A673 (cell line): ENCODE measurements around the gene NEK1. TPM values are rescaled to one million over a fixed set of nuclear protein-coding genes. Genes with fewer than 3 reads are reported as not detected.

Experiments
- BruUV-seq: library from RNA; stranded (reverse); fragments of 400-500 nt; replicated peaks from 2 replicates; lab custom pipeline; 2021; lab: Mats Ljungman, UMichigan
- CTCF ChIA-PET: fragments of 300-600 bp; sonication (Branson Sonifier 250); formaldehyde crosslinking; loops from one replicate; lab custom pipeline; 2022; ENCODE audit warnings: antibody characterized with exemption; lab: Charles Lee
- POLR2A ChIA-PET: fragments of 300-600 bp; sonication (Branson Sonifier 250); formaldehyde crosslinking; loops from one replicate; lab custom pipeline; 2022; ENCODE audit warnings: antibody characterized with exemption; ENCODE audit not compliant: low non-redundant PET; lab: Charles Lee
- DNase-seq: peaks from one replicate; pipeline ENCODE4 v3.0.0-alpha.2; 2015; ENCODE audit warnings: low spot score
- H3K27ac ChIP-seq: fragments of 200-600 bp; sonication (generic); 2 replicates; pipeline ENCODE4 v1.5.1; 2016; ENCODE audit warnings: mixed run types, low read depth, mild to moderate bottlenecking, mixed read lengths, antibody characterized with exemption, low read length; ENCODE audit not compliant: poor library complexity, severe bottlenecking
- H3K27me3 ChIP-seq: fragments of 200-600 bp; sonication (generic); replicated peaks from 2 replicates; pipeline ENCODE4 v1.6.1; 2017; ENCODE audit warnings: mixed run types, low read depth, mild to moderate bottlenecking, mixed read lengths, antibody characterized with exemption, low read length; ENCODE audit not compliant: insufficient read depth, poor library complexity
- H3K36me3 ChIP-seq: fragments of 200-600 bp; sonication (generic); 2 replicates; pipeline ENCODE4 v1.6.1; 2016; ENCODE audit warnings: mixed run types, mild to moderate bottlenecking, mixed read lengths, antibody characterized with exemption, low read length; ENCODE audit not compliant: insufficient read depth, poor library complexity, severe bottlenecking
- H3K4me1 ChIP-seq: fragments of 200-600 bp; sonication (generic); 2 replicates; pipeline ENCODE4 v1.6.1; 2017; ENCODE audit warnings: mixed run types, mild to moderate bottlenecking, mixed read lengths, antibody characterized with exemption, low read length; ENCODE audit not compliant: insufficient read depth, poor library complexity, severe bottlenecking
- H3K4me3 ChIP-seq: fragments of 200-600 bp; sonication (generic); 2 replicates; pipeline ENCODE4 v1.5.1; 2016; ENCODE audit warnings: low read depth, mixed run types, mild to moderate bottlenecking, mixed read lengths, low read length; ENCODE audit not compliant: poor library complexity, severe bottlenecking
- H3K9me3 ChIP-seq: fragments of 200-600 bp; sonication (generic); 2 replicates; pipeline ENCODE4 v1.6.1; 2016; ENCODE audit warnings: mixed run types, low read depth, mild to moderate bottlenecking, mixed read lengths, antibody characterized with exemption, low read length; ENCODE audit not compliant: poor library complexity, severe bottlenecking
- CTCF ChIP-seq: fragments of 300-800, 200-600 bp; sonication (generic); conservative IDR thresholded peaks from 2 replicates; pipeline ENCODE4 v1.5.1; 2017; ENCODE audit warnings: low read depth, mild to moderate bottlenecking, antibody characterized with exemption, low read length, moderate library complexity, mixed read lengths
- EZH2 ChIP-seq: fragments of 200-600 bp; sonication (generic); IDR thresholded peaks from 2 replicates; pipeline ENCODE4 v1.6.1; 2017; ENCODE audit warnings: borderline replicate concordance, low read depth, mild to moderate bottlenecking, mixed read lengths, antibody characterized with exemption, low read length; ENCODE audit not compliant: poor library complexity, severe bottlenecking
- intact Hi-C: fragments of 100-400 bp; cut with micrococcal nuclease; formaldehyde crosslinking; loops from one replicate; pipeline ENCODE4 v1.10.0; 2022; ENCODE audit not compliant: unreplicated experiment
- total RNA-seq: library from RNA; stranded (reverse); gene quantifications from 2 replicates; pipeline ENCODE4 v1.2.3, GENCODE V29; 2021

The NEK1 gene
- total RNA-seq, 1 experiment from 2014 or later: 12.9 TPM

GRCh38 chr4:169404960-169405359 lies 207.4 kb downstream of the NEK1 start:
- no peak for DNase-seq
- intact Hi-C loops: no loop called here
- Histone ChIP-seq H3K27me3 (no peaks in the 10 kb centered on the region), H3K4me1 (no peaks in the 10 kb centered on the region), H3K36me3 (no peaks in the 10 kb centered on the region), H3K27ac (no peak overlapping the region), H3K9me3 (no peaks in the 10 kb centered on the region), H3K4me3 (no peak overlapping the region)
- POLR2A ChIA-PET: no interaction called here
- no TSS peak for BruUV-seq
- no peak for TF ChIP-seq EZH2
- TF ChIP-seq CTCF: no peak
- CTCF ChIA-PET: no interaction called here

GRCh38 chr4:169400832-169401231 lies 211.6 kb downstream of the NEK1 start:
- intact Hi-C loops: no loop called here

GRCh38 chr4:169399976-169400767 lies 212.2 kb downstream of the NEK1 start:
- H3K27me3 ChIP-seq: no peaks in the 10 kb centered on the region
- TF ChIP-seq CTCF (no peak), EZH2 (no peak)
- H3K4me3 ChIP-seq: no peak overlapping the region
- no peaks in the 10 kb centered on the region for H3K36me3 ChIP-seq
- no peak overlapping the region for H3K27ac ChIP-seq
- intact Hi-C loops: no loop called here
- ChIA-PET POLR2A (no interaction called here), CTCF (interaction anchor here (0.5 kb wide), 1 partner anchor 90 kb away, joined by 4 read pairs; no protein-coding TSS in a partner anchor)
- H3K4me1 ChIP-seq: peaks cover 19% of the 10 kb centered on the region
- no peak for DNase-seq
- H3K9me3 ChIP-seq: no peaks in the 10 kb centered on the region
- BruUV-seq: no TSS peak

More at GRCh38 chr4:169400832-169401231, 211.6 kb downstream of the NEK1 start:
- Histone ChIP-seq H3K36me3 (no peaks in the 10 kb centered on the region), H3K9me3 (no peaks in the 10 kb centered on the region), H3K27me3 (no peaks in the 10 kb centered on the region), H3K27ac (no peak overlapping the region), H3K4me3 (no peak overlapping the region), H3K4me1 (peaks cover 19% of the 10 kb centered on the region)
- ChIA-PET POLR2A (no interaction called here), CTCF (no interaction called here)
- no TSS peak for BruUV-seq
- TF ChIP-seq EZH2 (no peak), CTCF (no peak)
- no peak for DNase-seq
